ENCODE measurements around the gene BICC1. TPM values are rescaled to one million over a fixed set of nuclear protein-coding genes. Genes with fewer than 3 reads are reported as not detected.

The BICC1 gene
- total RNA-seq, 2 donors from 2014 or later: 35.3 to 42.0 TPM

GRCh38 chr10:58735087-58735486 is 222.4 kb downstream of the BICC1 start:
- H3K27ac ChIP-seq: no peak overlapping the region
- WGBS, 2 donors: 48 to 50% methylated on average over 7 of the region's 7 CpGs
- no peak for ATAC-seq

GRCh38 chr10:58740620-58741369 is 228.1 kb downstream of the BICC1 start:
- Histone ChIP-seq H3K36me3 (replicated peaks in 1 of 2; ENCODE audit: insufficient read depth in 1 of 2, low read depth in 2 of 2) (no peaks in the 10 kb centered on the region), H3K27me3 (no peaks in the 10 kb centered on the region), H3K27ac (no peak overlapping the region), H3K4me1 (no peaks in the 10 kb centered on the region), H3K9me3 (no peaks in the 10 kb centered on the region), H3K4me3 (no peak overlapping the region)
- ATAC-seq: no peak
- no peak for DNase-seq
- no peak for TF ChIP-seq POLR2A (IDR thresholded peaks at IDR 0.05)
- no peak for TF ChIP-seq CTCF (IDR thresholded peaks at IDR 0.05)
- intact Hi-C loops (cut with DNase I): no loop called here
- WGBS, 2 donors: 71% methylated on average over 11 of the region's 11 CpGs

More at GRCh38 chr10:58735087-58735486, 222.4 kb downstream of the BICC1 start:
- Histone ChIP-seq H3K4me1 (no peaks in the 10 kb centered on the region), H3K36me3 (replicated peaks in 1 of 2; ENCODE audit: insufficient read depth in 1 of 2, low read depth in 2 of 2) (no peaks in the 10 kb centered on the region), H3K27me3 (no peaks in the 10 kb centered on the region), H3K9me3 (peaks cover 0 to 9% (median 0%) of the 10 kb centered on the region in 3 donors), H3K4me3 (no peak overlapping the region)
- TF ChIP-seq CTCF (IDR thresholded peaks at IDR 0.05) (no peak), POLR2A (IDR thresholded peaks at IDR 0.05) (no peak)
- intact Hi-C loops (cut with DNase I): no loop called here
- no peak for DNase-seq

GRCh38 chr10:58741673-58742072 is 229.0 kb downstream of the BICC1 start:
- Histone ChIP-seq H3K4me3 (no peak overlapping the region), H3K4me1 (peaks cover 5% of the 10 kb centered on the region), H3K27me3 (no peaks in the 10 kb centered on the region), H3K9me3 (no peaks in the 10 kb centered on the region), H3K36me3 (replicated peaks in 1 of 2; ENCODE audit: insufficient read depth in 1 of 2, low read depth in 2 of 2) (no peaks in the 10 kb centered on the region), H3K27ac (no peak overlapping the region)
- DNase-seq (no peak), ATAC-seq (no peak)
- TF ChIP-seq CTCF (IDR thresholded peaks at IDR 0.05) (no peak), POLR2A (IDR thresholded peaks at IDR 0.05) (no peak)
- intact Hi-C loops (cut with DNase I): no loop called here
- WGBS, 2 donors: 64 to 73% methylated on average over 4 of the region's 4 CpGs

GRCh38 chr10:58742141-58742540 is 229.5 kb downstream of the BICC1 start:
- no peaks in the 10 kb centered on the region for H3K27me3 ChIP-seq
- no peak for TF ChIP-seq POLR2A (IDR thresholded peaks at IDR 0.05)
- no peak for DNase-seq
- no peak overlapping the region for H3K4me3 ChIP-seq
- intact Hi-C loops (cut with DNase I): no loop called here
- WGBS, 2 donors: 90 to 96% methylated on average over 1 of the region's 1 CpG
- H3K4me1 ChIP-seq: peaks cover 10% of the 10 kb centered on the region
- no peak overlapping the region for H3K27ac ChIP-seq
- ATAC-seq: no peak
- H3K9me3 ChIP-seq: no peaks in the 10 kb centered on the region
- H3K36me3 ChIP-seq (replicated peaks in 1 of 2; ENCODE audit: insufficient read depth in 1 of 2, low read depth in 2 of 2): no peaks in the 10 kb centered on the region

GRCh38 chr10:58743466-58744115 is 230.9 kb downstream of the BICC1 start:
- H3K27me3 ChIP-seq: no peaks in the 10 kb centered on the region
- DNase-seq (no peak), ATAC-seq (no peak)
- no peaks in the 10 kb centered on the region for H3K36me3 ChIP-seq (replicated peaks in 1 of 2; ENCODE audit: insufficient read depth in 1 of 2, low read depth in 2 of 2)
- H3K27ac ChIP-seq: no peak overlapping the region
- no peak overlapping the region for H3K4me3 ChIP-seq
- intact Hi-C loops (cut with DNase I): no loop called here
- H3K9me3 ChIP-seq: no peaks in the 10 kb centered on the region
- no peak for TF ChIP-seq POLR2A (IDR thresholded peaks at IDR 0.05)
- TF ChIP-seq CTCF (IDR thresholded peaks at IDR 0.05): no peak
- peaks cover 14% of the 10 kb centered on the region for H3K4me1 ChIP-seq
- WGBS, 2 donors: 72 to 73% methylated on average over 3 of the region's 3 CpGs
